Epithelial cell of esophagus (primary cell): ENCODE measurements around the gene PPP1CC.

ENCODE experiments used
- DNase-seq: peaks from one replicate; pipeline ENCODE4 v3.0.0; 2010; ENCODE audit warnings: low read depth
- H3K4me3 ChIP-seq: 2 replicates; pipeline ENCODE4 v1.5.1; 2011; ENCODE audit warnings: mild to moderate bottlenecking, low read length, control low read depth
- CTCF ChIP-seq: IDR thresholded peaks from 2 replicates; pipeline ENCODE4 v1.5.1; 2011; ENCODE audit warnings: low read depth, mild to moderate bottlenecking, low read length, control low read depth, inconsistent platforms; ENCODE audit not compliant: insufficient read depth; ENCODE audit errors: missing control alignments

PPP1CC gene

DNA sequence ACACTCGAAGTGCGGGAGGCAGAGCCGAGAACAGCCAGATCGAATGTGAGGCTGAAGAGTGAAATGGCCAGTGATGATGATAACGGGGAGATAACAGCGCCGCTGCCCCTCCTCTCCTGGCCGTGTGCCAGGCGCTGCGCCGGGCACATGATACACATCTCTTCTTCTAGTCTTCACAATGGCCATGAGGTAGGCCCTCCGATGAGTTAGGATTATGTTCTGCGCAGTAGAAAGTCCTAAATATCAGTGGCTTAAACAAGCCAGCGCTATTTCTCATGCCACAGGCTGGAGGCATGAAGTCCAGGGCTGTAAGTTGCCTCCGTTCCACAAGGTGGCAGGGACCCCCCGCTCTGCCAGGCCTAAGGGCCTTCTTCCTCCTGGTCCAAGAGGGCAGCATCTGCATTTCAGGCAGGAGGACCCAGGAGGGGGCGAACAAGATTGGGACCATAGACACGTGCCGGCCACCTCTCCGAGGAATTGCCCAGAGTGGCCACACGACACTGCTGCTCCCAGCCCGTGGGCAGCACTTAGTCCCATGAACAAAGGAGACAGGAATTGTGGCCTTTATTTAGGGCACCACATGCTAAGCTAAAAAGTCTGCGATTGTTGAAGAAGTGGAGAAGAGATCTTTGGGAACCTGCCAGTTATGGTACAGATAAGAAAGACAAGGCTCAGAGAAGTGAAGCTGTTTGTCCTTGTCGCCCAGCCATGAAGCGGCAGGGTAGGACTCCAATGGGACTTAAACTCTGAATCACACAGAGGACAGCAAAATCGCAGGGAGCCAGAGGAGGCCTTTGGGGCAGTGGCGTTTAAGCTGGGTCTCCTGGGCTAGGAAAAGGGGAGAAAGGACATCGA, 42.9 kb downstream of the PPP1CC start:
- no peak overlapping the region for H3K4me3 ChIP-seq
- DNase-seq = no peak
- TF ChIP-seq CTCF = no peak

DNA sequence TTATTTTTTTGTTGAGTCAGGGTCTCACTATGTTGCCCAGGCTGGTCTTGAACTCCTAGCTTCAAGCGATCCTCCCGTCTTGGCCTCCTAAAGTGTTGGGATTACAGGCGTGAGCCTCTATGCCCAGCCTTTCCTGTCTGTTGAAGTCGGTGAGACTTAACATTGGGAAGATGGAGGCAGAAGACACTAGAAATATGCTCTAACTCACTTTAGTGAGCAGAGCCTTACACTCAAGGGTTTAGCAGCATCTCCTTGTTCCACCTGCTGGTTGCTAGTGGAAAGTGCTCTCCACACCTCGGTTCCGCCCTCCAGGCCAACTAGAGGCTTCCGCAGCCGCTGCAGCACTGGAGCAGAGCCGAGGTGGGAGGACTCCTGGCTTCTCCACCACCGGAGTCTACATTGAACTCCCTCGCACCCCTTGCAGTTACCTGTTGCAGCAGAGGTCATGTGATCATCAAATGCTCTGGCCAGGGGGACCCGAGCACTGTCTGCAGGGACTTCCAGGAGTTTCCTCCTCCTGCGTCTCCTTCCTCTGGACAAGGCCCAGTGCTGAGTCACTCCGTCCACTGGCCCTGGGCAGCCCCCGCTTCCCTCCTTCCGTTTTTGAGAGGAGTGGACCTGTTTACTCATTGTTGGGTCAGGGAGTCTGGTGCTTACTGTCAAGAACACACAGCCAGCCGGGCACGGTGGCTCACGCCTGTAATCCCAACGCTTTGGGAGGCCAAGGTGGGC, 44.4 kb downstream of the PPP1CC start:
- DNase-seq = peak; percentile 81
- TF ChIP-seq CTCF = peak; percentile 81
- H3K4me3 ChIP-seq = no peak overlapping the region

DNA sequence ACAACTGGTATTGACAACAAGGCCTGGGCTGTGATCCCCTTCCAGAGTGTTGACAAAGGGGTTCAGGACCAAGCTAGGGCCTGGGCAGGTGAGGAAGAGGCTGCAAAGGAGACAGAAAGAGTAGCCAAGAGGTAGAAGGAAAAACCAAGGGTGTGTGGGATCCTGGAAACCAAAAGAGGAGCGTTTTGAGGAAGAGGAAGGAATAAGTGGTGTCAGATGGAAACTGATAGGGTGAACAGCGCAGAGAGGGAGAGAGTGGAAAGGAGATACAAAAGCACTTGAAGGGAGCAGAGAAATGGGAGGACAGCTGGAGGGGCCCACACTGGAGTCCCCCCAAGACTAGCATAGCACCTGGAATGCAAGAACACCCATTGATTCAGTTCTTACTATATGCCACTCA, 45.5 kb downstream of the PPP1CC start:
- TF ChIP-seq CTCF = no peak
- H3K4me3 ChIP-seq = no peak overlapping the region
- no peak for DNase-seq

DNA sequence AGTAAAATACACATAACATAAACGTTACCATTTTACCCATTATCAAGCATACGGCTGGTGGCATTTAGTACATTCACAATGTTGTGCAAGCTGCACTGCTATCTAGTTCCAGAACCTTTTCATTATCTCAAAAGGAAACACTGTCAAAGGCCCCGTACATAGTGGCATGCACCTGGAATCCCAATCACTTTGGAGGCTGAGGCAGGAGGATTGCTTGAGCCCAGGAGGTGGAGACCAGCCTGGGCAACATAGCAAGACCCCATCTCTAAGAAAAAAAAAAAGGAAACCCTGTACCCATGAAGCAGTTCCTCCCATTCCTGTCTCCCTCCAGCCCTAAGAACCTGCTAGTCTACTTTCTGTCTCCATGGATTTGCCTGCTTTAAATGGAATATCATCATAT, 46.4 kb downstream of the PPP1CC start:
- H3K4me3 ChIP-seq = no peak overlapping the region
- DNase-seq = no peak
- TF ChIP-seq CTCF = no peak

GRCh38 chr12:110694330-110694901, 48.3 kb downstream of the PPP1CC start:
- no peak for DNase-seq
- H3K4me3 ChIP-seq = no peak overlapping the region
- TF ChIP-seq CTCF = no peak

DNA sequence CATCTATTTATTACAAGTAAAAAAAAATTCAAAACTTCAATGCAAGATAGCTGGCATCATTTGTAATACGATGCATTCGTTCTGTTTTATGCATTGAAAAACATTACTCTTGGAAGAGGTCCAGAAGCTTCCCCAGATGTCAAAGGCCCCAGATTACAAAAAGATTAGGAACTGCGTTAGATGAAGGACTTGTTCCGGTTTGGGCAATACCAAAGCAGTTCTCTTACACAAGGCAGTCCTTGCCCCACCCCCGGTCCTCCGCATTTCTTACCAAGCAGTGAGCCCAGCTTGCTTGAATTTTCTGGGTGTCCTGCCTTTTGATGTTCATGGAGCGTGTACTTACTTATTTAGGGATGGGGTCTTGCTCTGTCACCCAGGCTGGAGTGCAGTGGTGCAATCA, 49.0 kb downstream of the PPP1CC start:
- DNase-seq = no peak
- no peak for TF ChIP-seq CTCF
- H3K4me3 ChIP-seq = no peak overlapping the region
